GM12878 (cell line): ENCODE data around the gene ENDOG. TPM values are rescaled to one million over a fixed set of nuclear protein-coding genes. Genes with fewer than 3 reads are reported as not detected.

Experiments used
- BCL11A ChIP-seq: IDR thresholded peaks from 2 replicates; pipeline ENCODE4 v1.6.1; 2011; ENCODE audit warnings: low read depth, low read length
- BRCA1 ChIP-seq: IDR thresholded peaks from 2 replicates; pipeline ENCODE4 v1.6.1; 2011; ENCODE audit warnings: low read depth, low read length, improper control_type of control experiment
- CBX3 ChIP-seq: fragments of 200-600 bp; sonication (generic); IDR thresholded peaks from 2 replicates; pipeline ENCODE4 v1.6.1; 2016; ENCODE audit warnings: low read depth, borderline replicate concordance
- CBX5 ChIP-seq: sonication (generic); IDR thresholded peaks from 2 replicates; pipeline ENCODE4 v1.6.1; 2016; ENCODE audit warnings: low read depth, moderate library complexity, mild to moderate bottlenecking, inconsistent platforms
- CEBPB ChIP-seq, 2 experiments: fragments of 150-350 bp in 1 of 2; IDR thresholded peaks; 2 replicates each; pipeline ENCODE4 v1.6.1; 2012 to 2014; ENCODE audit warnings: low read depth in 2 of 2, low read length in 2 of 2, borderline replicate concordance in 1 of 2, inconsistent platforms in 1 of 2
- CTCF ChIP-seq, 3 experiments: IDR thresholded peaks in 2 of 3; conservative IDR thresholded peaks in 1 of 3; 2 replicates each; pipeline ENCODE4 v1.5.1; 2011; ENCODE audit warnings: low read depth in 3 of 3, low read length in 3 of 3, mild to moderate bottlenecking in 3 of 3, control low read depth in 2 of 3, moderate library complexity in 2 of 3, inconsistent platforms in 1 of 3, mixed read lengths in 1 of 3; ENCODE audit not compliant: control insufficient read depth in 2 of 3, insufficient read depth in 1 of 3; ENCODE audit errors: extremely low read depth in 1 of 3
- E2F4 ChIP-seq: IDR thresholded peaks from 2 replicates; pipeline ENCODE4 v1.6.1; 2012; ENCODE audit warnings: low read depth, low read length, improper control_type of control experiment
- FOXK2 ChIP-seq: fragments of 450-650 bp; IDR thresholded peaks from 2 replicates; pipeline ENCODE4 v1.6.1; 2017; ENCODE audit warnings: mild to moderate bottlenecking, moderate library complexity
- HDAC6 ChIP-seq: fragments of 200-600 bp; sonication (generic); IDR thresholded peaks from one replicate; pipeline ENCODE4 v1.8.0; 2017; ENCODE audit warnings: antibody characterized with exemption; ENCODE audit not compliant: unreplicated experiment
- MTA2 ChIP-seq: fragments of 450-650 bp; IDR thresholded peaks from 2 replicates; pipeline ENCODE4 v1.6.1; 2016; ENCODE audit warnings: low read depth, mild to moderate bottlenecking, moderate library complexity
- MYB ChIP-seq: fragments of 150-350 bp; IDR thresholded peaks from 2 replicates; pipeline ENCODE4 v1.6.1; 2014; ENCODE audit warnings: mild to moderate bottlenecking, low read depth, low read length, borderline replicate concordance
- NFIC ChIP-seq: IDR thresholded peaks from 2 replicates; pipeline ENCODE4 v1.6.1; 2012; ENCODE audit warnings: low read depth, mild to moderate bottlenecking, inconsistent platforms, low read length, moderate library complexity
- POU2F2 ChIP-seq: IDR thresholded peaks from 3 replicates; pipeline ENCODE4 v1.6.1; 2011; ENCODE audit warnings: low read depth, mild to moderate bottlenecking, low read length, borderline replicate concordance
- PRDM15 ChIP-seq: fragments of 450-650 bp; formaldehyde crosslinking; IDR thresholded peaks from 2 replicates; pipeline ENCODE4 v1.4.0; 2020; ENCODE audit warnings: mild to moderate bottlenecking, moderate library complexity
- RUNX3 ChIP-seq: IDR thresholded peaks from 2 replicates; pipeline ENCODE4 v1.6.1; 2012; ENCODE audit warnings: low read length, inconsistent platforms
- SMAD5 ChIP-seq: IDR thresholded peaks from 2 replicates; pipeline ENCODE4 v1.6.1; 2016; ENCODE audit warnings: antibody characterized with exemption, low read depth
- SUPT20H ChIP-seq: IDR thresholded peaks from 2 replicates; pipeline ENCODE4 v1.6.1; 2011; ENCODE audit warnings: low read depth, mild to moderate bottlenecking, low read length, moderate library complexity, borderline replicate concordance; ENCODE audit not compliant: control insufficient read depth
- ZBED1 ChIP-seq: IDR thresholded peaks from 2 replicates; pipeline ENCODE4 v1.6.1; 2016; ENCODE audit warnings: borderline replicate concordance
- polyA plus RNA-seq, 11 experiments: library from polyadenylated mRNA; depleted of rRNA in 4 of 11; unstranded in 6 of 11; stranded (reverse) in 5 of 11; fragments of >200 nt; fragmentation: Nextera tagmentation in 4 of 11; fragmentation: Illumina TruSeq in 1 of 11; extraction: Ambion mirVana in 4 of 11; extraction: Trizol in 1 of 11; gene quantifications; 1 replicate in 1 of 11; 2 replicates in 10 of 11; pipeline versions ENCODE4 v1.2.1 to v1.2.3, GENCODE V29; 2011 to 2016; ENCODE audit warnings: inconsistent platforms in 2 of 11, missing spikeins in 2 of 11, low read depth in 1 of 11
- total RNA-seq, 4 experiments: library from RNA; depleted of rRNA in 3 of 4; stranded (reverse); fragments of >200 nt in 3 of 4; fragmentation: Illumina TruSeq in 1 of 4; extraction: Trizol in 1 of 4; gene quantifications; 2 replicates each; pipeline versions ENCODE4 v1.2.1 to v1.2.3, GENCODE V29; 2013 to 2021
- TF ChIP-seq, protein P1 (sequence below): fragments of 450-650 bp; IDR thresholded peaks from 2 replicates; pipeline ENCODE4 v1.6.1; 2017; ENCODE audit warnings: mild to moderate bottlenecking
- TF ChIP-seq, protein P2 (sequence below): IDR thresholded peaks from 2 replicates; pipeline ENCODE4 v1.6.1; 2011; ENCODE audit warnings: mild to moderate bottlenecking, low read depth, low read length, moderate library complexity; ENCODE audit not compliant: insufficient replicate concordance

Gene ENDOG
- total and polyA plus RNA-seq, 10 of the 15 experiments (the other 5 are each of a cell fraction or from before 2014, with no cell fraction given) = 0.84 to 29.2 (median 9.0) TPM

GRCh38 chr9:128829477-128830251 lies 11.4 kb downstream of the ENDOG start, which contains the start of gene SPOUT1 (continued):
- TF ChIP-seq MTA2 = no peak
- no peak for TF ChIP-seq MYB
- TF ChIP-seq FOXK2 = no peak
- TF ChIP-seq SMAD5 = peak; percentile 72; the same call in 1 of the 2 replicates
- no peak for TF ChIP-seq PRDM15 (CRISPR knock-in tag)
- TF ChIP-seq NFIC = no peak
- TF ChIP-seq, protein P1, sequence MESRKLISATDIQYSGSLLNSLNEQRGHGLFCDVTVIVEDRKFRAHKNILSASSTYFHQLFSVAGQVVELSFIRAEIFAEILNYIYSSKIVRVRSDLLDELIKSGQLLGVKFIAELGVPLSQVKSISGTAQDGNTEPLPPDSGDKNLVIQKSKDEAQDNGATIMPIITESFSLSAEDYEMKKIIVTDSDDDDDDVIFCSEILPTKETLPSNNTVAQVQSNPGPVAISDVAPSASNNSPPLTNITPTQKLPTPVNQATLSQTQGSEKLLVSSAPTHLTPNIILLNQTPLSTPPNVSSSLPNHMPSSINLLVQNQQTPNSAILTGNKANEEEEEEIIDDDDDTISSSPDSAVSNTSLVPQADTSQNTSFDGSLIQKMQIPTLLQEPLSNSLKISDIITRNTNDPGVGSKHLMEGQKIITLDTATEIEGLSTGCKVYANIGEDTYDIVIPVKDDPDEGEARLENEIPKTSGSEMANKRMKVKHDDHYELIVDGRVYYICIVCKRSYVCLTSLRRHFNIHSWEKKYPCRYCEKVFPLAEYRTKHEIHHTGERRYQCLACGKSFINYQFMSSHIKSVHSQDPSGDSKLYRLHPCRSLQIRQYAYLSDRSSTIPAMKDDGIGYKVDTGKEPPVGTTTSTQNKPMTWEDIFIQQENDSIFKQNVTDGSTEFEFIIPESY = no peak
- TF ChIP-seq, protein P2, sequence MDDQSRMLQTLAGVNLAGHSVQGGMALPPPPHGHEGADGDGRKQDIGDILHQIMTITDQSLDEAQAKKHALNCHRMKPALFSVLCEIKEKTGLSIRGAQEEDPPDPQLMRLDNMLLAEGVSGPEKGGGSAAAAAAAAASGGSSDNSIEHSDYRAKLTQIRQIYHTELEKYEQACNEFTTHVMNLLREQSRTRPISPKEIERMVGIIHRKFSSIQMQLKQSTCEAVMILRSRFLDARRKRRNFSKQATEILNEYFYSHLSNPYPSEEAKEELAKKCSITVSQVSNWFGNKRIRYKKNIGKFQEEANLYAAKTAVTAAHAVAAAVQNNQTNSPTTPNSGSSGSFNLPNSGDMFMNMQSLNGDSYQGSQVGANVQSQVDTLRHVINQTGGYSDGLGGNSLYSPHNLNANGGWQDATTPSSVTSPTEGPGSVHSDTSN = no peak
- no peak for TF ChIP-seq CBX5
- no peak for TF ChIP-seq E2F4
- no peak for TF ChIP-seq CTCF (IDR thresholded peaks at IDR 0.05 in 2 of 3, conservative IDR thresholded peaks at IDR 0.05 in 1 of 3; ENCODE audit: control insufficient read depth in 2 of 3, extremely low read depth in 1 of 3, insufficient read depth in 1 of 3, low read depth in 3 of 3, low read length in 3 of 3)
- TF ChIP-seq BRCA1 = no peak
- TF ChIP-seq SUPT20H = no peak
- no peak for TF ChIP-seq ZBED1
- peak; percentile 15; the same call in 1 of the 2 replicates for TF ChIP-seq RUNX3
- no peak for TF ChIP-seq HDAC6
- no peak for TF ChIP-seq CBX3
- peak; percentile 46; the same call in 1 of the 3 replicates for TF ChIP-seq POU2F2
- TF ChIP-seq BCL11A = no peak
- TF ChIP-seq CEBPB (IDR thresholded peaks at IDR 0.05; ENCODE audit: borderline replicate concordance in 1 of 2, low read depth in 2 of 2, low read length in 2 of 2) = no peak
